GM13977 (cell line): ENCODE results near the gene IL31.
A peak's percentile ranks its signal among the peaks of the same experiment; 100 is the strongest.
"Not testable (repeated sequence)": the region's sequence is repeated elsewhere in the genome, so short reads cannot be mapped to it uniquely, and the experiment has no call there.

Source experiments
- DNase-seq: peaks from one replicate; pipeline ENCODE4 v3.0.0; 2012; ENCODE audit warnings: low spot score
- in situ Hi-C: fragments of 300-500 bp; cut with MboI; formaldehyde crosslinking; loops from one replicate; pipeline ENCODE4 v1.12.0; 2022; ENCODE audit warnings: low sequenced_read_pairs, low pct_unique_long_range_greater_than_20kb, mixed read lengths, inconsistent platforms; ENCODE audit not compliant: unreplicated experiment
- TF ChIP-seq, protein P1 (sequence below): IDR thresholded peaks from 2 replicates; pipeline ENCODE4 v1.5.1; 2012; ENCODE audit warnings: mild to moderate bottlenecking, control low read depth; ENCODE audit not compliant: insufficient read depth; ENCODE audit errors: extremely low read depth, missing control alignments

IL31 gene

GRCh38 chr12:122206111-122206881, 32.3 kb upstream of the IL31 start:
- in situ Hi-C loops = no loop called here
- TF ChIP-seq, protein P1, sequence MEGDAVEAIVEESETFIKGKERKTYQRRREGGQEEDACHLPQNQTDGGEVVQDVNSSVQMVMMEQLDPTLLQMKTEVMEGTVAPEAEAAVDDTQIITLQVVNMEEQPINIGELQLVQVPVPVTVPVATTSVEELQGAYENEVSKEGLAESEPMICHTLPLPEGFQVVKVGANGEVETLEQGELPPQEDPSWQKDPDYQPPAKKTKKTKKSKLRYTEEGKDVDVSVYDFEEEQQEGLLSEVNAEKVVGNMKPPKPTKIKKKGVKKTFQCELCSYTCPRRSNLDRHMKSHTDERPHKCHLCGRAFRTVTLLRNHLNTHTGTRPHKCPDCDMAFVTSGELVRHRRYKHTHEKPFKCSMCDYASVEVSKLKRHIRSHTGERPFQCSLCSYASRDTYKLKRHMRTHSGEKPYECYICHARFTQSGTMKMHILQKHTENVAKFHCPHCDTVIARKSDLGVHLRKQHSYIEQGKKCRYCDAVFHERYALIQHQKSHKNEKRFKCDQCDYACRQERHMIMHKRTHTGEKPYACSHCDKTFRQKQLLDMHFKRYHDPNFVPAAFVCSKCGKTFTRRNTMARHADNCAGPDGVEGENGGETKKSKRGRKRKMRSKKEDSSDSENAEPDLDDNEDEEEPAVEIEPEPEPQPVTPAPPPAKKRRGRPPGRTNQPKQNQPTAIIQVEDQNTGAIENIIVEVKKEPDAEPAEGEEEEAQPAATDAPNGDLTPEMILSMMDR = no peak
- no peak for DNase-seq

DNA sequence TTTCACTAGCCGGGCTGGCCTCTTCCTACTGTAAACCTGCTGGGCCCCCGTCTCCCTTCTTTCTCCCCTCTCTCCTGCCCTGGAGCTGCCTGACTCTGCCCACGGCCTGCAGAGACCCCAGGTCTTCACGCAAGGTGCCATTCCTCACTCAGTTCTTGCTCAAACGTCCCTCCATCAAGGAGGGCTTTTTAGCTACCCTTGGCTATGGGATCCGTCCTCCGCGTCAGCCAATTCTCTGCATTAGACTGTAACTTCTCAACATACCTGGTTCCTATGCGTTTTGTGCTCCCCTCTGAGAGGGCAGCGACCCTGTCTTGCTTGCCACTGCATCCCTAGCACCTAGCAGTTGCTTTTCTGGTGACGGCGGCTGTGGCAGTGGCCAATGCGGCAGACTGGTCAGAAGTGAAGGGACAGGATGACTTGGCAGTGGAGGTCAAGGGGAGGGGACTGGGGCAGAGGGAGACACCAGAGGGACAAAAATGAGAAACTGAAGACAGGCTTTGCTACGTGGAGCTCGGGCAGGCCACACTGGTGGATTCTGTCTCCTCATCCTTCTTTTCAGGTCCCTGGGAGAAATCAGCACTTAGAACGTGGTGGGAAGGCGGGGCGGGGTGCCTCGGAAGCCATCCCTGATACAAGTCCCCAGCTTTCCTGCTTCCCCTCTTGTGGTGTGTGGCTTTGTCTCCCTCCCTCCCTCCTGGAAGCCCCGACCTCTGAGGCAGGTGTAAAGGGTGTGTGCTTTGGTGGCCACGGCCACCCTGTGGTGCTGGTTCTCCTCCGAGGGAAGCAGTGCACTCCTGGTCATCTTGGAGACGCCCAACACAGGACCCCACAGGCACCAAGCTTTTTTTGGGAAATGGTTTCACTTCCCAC, 31.3 kb upstream of the IL31 start:
- in situ Hi-C loops = no loop called here
- TF ChIP-seq, protein P1 = no peak
- DNase-seq = no peak

DNA sequence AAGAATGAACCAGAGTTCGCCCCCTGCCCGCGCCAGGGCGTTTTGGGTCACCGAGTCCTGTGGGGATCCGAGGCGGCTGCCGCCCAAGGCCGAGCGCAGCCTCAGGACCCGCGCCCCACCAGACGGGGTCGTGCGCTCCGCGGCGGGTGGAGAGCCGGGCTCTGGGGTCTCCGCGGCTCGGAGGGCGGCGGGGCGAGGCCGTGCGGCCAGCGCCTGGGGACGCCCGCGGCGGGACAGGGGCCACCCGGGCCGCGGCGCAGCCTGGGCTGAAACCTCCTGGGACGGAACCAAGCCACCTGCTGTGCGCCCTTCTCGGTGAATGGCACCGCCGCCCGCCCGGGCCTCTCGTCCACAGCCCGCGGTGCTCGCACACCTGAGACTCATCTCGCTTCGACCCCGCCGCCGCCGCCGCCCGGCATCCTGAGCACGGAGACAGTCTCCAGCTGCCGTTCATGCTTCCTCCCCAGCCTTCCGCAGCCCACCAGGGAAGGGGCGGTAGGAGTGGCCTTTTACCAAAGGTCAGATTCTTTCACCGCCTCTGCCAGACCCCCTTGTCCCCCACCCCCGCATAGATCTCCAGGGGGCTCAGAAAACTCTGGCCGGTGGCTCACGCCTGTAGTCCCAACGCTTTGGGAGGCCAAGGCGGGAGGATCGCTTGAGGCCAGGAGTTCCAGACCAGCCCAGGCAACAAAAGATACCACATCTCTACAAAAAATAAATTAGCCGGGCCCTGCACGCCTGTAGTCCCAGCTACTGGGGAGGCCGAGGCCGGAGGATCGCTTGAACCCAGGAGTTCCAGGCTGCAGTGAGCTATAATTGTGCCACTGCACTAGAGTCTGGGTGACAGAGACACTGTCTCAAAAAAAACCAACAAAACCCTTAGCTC, 30.4 kb upstream of the IL31 start:
- TF ChIP-seq, protein P1 = no peak
- in situ Hi-C loops = no loop called here
- DNase-seq = no peak

DNA sequence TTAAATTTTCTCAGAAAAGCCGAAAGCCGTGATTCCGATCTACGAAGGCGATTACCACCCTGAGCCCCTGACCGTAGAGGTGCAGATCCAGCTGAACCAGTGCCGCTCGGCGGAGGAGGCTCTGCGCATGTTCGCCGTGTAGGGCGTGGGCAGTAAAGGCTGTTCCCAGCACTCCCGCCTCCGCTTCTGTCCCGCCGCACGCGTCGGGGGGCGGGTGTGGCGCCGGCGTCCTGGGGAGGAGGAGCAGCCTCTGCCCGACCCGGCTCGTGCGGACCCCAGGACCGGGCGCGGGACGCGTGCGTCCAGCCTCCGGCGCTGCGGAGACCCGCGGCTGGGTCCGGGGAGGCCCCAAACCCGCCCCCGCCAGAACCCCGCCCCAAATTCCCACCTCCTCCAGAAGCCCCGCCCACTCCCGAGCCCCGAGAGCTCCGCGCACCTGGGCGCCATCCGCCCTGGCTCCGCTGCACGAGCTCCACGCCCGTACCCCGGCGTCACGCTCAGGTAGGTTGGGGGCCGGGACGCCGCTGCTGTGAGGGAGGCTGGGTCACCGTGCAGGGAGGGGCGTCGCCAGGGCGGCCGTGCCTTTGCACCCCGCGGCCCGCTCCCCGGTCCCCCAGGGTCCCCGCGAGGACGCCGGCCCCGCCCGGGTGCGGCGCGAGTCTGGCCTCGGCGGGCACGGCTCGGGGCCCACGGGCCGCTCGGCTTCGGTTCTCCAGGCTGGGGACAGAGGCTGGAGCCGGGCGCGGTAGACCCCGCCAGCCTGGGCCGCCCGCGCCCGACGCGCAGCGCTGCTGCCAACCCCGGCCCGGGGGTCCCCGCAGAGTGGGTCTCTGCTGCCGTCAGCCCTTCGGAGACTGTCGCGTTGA, 29.5 kb upstream of the IL31 start, which contains the start of gene B3GNT4:
TSS of gene B3GNT4 (plus strand) at position 409 of the 866 bp plus-strand sequence. CDS start 910 bp downstream, outside the sequence.
- TF ChIP-seq, protein P1 = no peak
- in situ Hi-C loops = no loop called here
- DNase-seq = peak; percentile 74

DNA sequence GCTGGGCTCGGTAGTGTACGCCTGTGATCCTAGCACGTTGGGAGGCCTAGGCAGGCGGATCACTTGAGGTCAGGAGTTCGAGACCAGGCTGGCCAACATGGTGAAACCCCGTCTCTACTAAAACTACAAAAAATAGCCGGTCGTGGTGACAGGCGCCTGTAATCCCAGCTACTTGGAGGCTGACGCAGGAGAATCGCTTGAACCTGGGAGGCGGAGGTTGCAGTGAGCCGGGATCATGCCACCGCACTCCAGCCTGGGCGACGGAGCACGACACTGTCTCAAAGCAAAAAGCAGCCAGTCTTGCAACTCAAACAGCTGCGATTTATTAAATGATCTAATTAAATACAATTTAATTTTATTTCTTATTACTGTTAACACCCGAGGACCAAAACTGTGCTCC, 28.8 kb upstream of the IL31 start:
- DNase-seq, in situ Hi-C loops: not testable (repeated sequence)

GRCh38 chr12:122202017-122202416, 28.0 kb upstream of the IL31 start:
- in situ Hi-C loops = no loop called here
- no peak for DNase-seq
- TF ChIP-seq, protein P1 = no peak
